NCI-H2227 (cell line): ENCODE measurements around the gene RPS16.
"Not testable (repeated sequence)": the region's sequence is repeated elsewhere in the genome, so short reads cannot be mapped to it uniquely, and the experiment has no call there.

Experiments
- DNase-seq: peaks from one replicate; lab custom pipeline; 2025; ENCODE audit not compliant: unreplicated experiment; lab: John Stamatoyannopoulos, UW

The RPS16 gene

DNA sequence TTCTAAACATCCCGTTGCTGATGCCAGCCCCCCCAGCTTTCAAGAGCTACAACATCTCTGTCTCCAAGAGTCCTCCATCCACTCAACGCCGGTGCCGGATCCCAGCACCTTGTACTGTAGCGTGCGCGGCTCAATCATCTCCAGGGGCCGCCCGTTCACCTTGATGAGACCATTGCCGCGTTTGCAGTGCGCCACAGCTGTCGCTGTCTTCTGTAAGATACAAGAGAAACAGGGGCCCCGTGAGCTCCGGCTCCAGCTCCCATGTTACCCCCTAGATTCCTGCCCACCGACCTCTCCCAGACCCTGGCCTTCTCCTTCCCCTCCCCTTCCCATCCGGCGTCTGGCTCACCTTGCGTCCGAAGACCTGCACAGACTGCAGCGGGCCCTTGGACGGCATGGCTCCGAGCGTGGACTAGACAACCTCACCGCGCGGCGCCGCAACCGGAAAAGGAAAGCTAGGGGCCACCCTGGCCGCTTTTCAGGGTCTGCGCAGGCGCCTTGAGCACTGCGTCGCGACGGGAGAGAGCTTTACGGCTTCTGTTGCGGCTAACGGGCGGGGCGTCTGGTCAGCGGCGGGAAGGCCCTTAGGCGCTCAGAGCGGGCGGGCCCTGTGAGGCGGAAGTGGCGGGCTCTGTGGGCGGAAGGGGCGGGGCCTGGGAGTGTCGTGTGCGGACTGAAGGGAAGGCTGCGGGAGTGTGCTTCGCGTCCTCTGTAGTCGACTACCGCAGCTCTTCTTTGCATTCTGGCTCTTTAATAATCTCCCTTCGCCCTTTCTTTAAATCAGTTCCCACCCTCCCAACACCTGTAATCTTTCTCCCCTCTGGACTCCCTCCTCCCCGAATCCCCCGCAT, at the start of gene RPS16:
TSS of gene RPS16 (minus strand) at position 451 of the 851 bp plus-strand sequence. CDS start at position 397, 54 bp downstream.
- DNase-seq: peak; percentile 100

DNA sequence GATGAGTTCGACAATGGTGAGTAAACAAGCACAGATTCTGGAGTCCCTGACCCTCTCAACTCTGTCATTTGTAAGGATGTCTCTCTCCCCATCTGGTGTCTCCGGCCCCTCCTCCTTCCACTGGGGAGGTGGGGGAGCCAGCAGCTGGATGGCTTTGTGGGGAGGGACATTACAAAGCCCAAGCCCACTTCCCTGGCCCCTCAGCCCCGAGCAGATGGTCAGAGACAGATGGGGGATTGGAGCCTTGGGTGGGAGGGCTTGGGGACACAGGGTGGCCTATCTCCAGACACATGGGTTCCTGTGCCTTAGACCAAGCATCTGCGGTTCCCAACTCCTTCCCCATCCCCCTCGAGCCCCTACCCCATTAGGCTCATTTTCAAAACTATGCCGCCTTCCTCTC, 47.4 kb upstream of the RPS16 start:
- DNase-seq: peak; percentile 70

DNA sequence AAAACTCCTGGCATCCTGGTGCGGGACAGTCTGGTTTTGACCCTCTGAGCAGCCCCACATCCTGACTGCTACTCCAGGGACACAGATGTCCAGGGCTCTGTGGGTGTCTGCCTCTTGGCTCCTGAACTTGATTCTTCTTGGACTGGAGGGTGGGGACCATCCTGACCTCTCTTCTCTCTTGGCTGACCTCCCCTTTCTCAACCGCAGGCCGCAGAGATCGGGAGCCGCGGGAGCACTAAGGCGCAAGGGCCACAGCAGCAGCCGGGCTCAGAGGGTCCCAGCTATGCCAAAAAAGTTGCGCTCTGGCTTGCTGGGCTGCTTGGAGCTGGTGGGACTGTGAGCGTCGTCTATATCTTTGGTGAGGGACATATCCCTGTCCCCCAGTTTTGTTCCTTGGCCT, 45.9 kb upstream of the RPS16 start:
- no peak for DNase-seq

DNA sequence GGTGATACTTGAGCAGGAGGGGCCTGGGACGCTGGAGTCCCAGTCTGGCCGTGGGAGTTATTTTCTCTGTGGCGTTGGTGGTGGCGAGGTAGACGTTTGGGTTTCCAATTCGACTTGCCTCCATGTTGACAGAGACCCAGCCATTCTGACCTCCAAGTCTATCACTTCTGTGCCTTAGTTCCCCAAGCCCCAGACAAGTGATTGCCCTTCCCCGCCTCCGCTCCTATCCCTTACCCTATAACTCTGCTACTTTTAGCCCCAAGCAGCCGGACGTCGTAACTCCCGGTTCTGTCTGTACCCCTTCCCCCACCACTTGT, 45.4 kb upstream of the RPS16 start:
- DNase-seq: no peak

DNA sequence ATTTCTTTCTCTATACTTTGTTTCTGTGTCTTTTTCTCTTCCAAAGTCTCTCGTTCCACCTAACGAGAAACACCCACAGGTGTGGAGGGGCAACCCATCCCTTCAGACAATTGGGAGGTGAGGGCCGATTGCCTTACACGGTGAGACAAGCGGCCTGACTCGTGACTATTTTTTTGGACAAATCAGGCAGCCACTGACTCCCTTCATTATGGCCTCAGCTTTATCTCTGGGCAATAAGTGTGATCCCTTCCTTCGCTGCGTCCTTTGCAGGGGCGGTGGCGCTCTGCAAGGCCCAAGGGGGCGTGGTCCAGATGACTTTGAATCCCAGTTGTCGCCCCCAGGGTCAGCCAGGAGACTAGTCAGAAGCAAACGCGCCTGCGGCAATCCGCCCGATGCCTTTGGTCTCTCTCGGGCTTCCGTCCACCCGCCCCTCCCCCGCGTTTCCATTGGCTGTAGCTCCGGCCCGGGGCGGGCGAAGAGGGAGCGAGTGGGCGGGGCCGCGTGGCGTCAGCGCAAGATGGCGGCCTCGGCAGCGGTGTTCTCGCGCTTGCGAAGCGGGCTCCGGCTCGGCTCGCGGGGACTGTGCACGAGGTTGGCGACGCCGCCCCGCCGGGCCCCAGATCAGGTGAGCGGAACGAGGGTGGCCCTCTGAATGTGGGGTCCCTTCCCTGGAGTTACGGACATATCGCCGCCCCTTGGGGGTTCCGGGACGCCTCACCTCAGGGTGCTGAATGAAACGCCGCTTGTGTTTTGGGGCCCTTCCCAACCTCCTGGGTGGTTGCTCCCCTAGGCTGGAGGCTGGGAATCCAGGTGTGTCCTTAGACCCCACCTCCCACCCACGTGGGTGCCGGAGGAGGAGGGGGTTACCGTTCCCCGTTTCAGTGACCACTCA, 44.8 kb upstream of the RPS16 start, which contains the start of gene TIMM50:
TSS of gene TIMM50 (plus strand) at position 502 of the 892 bp plus-strand sequence. CDS start at position 518, 16 bp downstream.
- DNase-seq: peak; percentile 100

DNA sequence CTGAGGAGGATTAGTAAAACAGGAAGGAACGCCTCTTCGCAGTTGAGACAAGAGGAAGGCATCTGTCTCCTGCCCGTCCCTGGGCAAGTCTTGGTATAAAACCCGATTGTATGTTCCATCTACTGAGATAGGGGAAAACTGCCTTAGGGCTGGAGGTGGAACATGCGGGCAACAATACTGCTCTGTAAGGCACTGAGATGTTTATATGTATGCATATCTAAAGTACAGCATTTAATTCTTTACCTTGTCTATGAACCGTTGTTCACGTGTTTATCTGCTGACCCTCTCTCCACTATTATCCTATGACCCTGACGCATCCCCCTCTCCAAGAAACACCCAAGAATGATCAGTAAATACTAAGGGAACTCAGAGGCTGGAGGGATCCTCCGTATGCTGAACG, 44.2 kb upstream of the RPS16 start:
- DNase-seq: peak; percentile 80

DNA sequence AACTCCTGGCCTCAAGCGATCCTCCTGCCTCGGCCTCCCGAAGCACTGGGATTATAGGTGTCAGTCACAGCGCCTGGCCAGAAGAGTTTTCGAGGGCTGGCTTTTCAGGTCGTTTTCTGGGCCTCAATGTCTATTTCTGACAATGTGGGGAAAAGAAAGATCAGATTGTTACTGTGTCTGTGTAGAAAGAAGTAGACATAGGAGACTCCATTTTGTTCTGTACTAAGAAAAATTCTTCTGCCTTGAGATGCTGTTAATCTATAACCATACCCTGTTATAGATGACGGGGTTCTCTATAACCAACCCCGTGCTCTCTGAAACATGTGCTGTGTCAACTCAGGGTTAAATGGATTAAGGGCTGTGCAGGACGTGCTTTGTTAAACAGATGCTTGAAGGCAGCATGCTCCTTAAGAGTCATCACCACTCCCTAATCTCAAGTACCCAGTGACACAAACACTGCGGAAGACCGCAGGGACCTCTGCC, 43.6 kb upstream of the RPS16 start:
- DNase-seq: not testable (repeated sequence)

DNA sequence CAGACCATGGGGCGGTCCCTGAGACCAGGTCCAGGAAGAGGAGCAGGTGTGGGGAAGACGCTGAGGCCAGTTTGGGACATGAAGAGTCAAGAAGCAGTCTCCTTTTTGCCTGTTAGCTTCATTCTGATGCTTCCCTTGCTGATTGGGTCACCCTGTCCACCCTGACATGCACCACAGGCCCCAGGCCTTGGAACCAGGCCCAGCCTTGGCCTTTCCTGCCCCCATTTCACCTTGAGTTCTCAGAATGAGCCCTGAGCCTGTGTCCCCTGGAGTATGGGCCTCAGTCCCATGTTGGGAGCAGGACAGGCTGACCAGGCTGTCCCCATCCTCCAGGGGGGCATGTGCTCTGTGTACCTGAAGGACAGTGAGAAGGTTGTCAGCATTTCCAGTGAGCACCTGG, 40.0 kb upstream of the RPS16 start:
- DNase-seq: no peak

DNA sequence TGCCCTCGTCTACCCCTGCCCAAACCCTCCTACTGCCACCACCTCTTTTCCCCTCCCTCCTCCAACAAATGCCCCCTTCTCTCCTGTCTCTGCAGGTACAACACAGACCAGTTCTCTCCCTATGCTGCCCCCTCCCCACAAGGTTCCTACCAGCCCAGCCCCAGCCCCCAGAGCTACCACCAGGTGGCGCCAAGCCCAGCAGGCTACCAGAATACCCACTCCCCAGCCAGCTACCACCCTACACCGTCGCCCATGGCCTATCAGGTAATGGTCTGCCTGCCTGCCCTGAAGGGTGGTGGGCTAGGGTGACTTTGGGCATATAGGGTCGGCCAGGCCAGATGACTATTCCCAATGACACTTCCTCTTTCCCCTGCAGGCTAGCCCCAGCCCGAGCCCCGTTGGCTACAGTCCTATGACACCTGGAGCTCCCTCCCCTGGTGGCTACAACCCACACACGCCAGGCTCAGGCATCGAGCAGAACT, 38.4 kb upstream of the RPS16 start:
- DNase-seq: peak; percentile 94

DNA sequence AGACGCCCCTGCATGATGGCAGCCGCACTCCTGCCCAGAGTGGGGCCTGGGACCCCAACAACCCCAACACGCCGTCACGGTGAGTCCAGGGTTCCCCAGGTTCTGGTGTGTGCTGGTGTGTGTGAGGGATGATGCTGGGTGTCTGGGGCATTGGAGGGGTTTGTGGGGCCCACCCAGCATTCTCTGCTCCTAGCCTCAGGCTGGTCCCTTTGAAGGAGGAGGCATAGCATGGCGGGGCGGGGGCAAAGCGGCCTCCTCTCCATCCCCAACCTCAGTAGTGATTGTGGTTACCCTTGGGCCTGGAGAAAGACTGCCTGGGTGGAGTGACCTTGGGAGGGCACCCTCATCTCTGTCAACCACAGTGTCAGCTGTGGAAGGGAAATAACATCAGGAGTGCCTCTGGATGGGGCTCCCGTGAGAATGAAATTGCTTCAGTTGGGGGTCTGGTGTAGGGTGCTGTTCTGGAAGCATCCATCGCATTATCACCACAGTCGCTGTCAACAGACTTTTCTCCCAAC, 37.8 kb upstream of the RPS16 start:
- DNase-seq: no peak

DNA sequence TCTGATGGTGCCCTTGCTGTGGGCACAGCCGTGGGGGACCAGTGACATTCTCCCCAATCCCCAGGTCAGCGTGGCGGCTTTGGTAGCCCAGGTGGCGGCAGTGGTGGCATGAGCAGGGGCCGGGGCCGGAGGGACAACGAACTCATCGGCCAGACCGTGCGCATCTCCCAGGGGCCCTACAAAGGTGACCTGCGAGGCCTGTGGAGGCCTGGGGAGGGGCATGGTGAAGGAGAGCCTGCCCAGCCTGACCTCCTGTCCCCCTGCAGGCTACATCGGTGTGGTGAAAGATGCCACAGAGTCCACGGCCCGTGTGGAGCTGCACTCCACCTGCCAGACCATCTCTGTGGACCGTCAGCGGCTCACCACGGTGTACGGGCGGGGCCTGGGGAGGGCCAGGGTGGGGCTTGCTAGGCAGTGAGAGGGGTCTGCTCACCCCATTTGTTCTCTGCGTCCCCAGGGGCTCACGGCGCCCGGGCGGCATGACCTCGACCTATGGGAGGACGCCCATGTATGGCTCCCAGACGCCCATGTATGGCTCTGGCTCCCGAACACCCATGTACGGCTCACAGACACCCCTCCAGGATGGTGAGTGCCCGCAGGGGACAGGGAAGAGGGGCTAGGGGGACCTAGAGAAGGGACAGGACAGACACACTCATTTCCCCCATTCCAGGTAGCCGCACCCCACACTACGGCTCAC, 37.1 kb upstream of the RPS16 start:
- no peak for DNase-seq

DNA sequence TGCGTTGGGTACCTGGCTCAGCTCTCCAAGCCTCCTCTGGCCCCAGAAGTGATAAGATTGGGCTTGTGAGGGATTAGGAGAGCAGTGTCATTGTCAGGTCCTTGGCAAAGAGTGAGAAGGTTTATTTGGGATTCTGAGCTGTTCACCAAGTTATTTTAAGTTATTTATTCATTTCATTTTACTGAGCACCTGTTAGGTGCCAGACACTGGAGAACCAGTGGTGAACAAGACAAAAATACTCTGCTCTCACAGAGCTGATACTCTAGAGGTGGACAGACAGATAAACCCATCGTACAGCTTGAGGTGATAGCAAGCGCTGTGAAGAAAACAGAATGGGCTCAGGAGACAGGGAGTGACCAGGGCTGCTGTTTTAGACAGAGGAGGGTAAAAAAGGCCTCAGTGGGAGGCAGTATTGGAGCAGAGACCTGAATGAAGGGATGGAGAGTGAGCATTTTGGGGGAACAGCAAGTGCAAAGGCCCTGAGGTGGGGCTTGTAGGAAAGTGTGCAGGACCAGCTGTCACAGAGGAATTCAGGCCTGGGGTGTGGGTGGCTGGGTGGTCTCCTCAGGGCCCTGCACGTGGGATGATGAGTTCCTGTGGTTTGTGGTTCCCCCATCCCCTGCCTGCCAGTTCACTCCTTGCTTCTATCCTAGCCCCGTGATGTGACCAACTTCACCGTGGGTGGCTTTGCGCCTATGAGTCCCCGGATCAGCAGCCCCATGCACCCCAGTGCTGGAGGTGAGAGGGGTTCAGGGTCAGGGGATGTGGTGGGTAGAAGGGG, 36.2 kb upstream of the RPS16 start:
- no peak for DNase-seq

DNA sequence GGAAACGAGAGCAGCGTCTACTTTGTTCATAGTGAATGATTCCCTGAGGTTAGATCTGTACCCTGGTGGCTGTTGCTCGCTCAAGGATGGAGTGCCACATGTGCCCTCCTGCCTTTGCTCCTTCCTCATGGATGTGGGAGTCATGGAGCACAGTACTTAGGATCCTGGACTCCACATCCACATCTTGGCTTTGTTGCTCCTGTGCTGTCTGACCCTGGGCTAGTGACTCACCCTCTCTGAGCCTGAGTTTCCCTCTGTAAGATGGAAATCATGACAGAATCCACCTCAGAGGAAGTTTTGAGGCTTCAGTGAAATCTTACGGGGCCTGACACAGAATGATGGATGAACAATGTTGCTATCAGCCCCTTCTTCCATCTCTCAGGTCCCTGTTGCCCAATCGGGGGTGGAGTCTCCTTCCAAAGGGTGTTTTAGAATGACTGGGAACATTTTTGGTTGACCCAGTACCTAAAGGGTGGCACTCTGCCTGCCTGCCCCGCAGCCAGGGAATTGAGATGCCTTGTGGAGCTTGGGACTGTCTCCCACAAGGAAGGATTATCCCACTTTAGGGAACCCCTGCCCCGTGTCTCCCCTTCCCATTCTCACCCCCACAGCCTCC, 35.1 kb upstream of the RPS16 start:
- no peak for DNase-seq

DNA sequence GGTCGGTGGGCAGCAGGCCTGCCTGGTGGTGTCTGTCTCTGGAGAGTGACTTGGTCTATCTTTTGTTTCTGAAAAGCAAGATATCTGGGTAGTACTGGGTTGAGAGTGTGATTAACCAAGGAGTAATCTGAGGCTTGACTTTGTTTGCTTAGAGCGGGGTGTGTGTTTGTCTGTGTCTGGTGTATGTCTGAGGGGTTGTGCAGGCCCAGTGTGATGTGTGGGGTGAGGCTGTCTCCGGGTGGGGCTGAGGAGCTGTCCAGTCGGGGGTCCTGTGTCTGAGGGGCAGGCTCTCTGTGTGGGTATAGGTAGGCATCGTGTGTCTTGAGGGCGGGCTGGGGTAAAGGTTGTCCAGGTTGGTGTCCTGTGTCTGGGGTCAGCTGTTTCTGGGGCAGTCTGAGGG, 33.8 kb upstream of the RPS16 start:
- no peak for DNase-seq

DNA sequence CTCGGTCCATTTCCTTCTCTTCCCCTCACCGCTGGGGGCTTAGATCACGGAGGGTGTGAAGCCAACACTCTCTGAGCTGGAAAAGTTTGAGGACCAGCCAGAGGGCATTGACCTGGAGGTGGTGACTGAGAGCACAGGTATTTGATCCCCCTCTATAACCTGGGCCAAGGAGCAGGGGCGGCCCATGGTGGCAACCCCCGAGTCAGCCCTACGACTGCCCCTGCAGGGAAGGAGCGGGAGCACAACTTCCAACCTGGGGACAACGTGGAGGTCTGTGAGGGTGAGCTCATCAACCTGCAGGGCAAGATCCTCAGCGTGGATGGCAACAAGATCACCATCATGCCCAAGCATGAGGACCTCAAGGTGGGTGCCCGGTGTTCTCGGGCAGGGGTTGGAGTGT, 33.3 kb upstream of the RPS16 start:
- no peak for DNase-seq

DNA sequence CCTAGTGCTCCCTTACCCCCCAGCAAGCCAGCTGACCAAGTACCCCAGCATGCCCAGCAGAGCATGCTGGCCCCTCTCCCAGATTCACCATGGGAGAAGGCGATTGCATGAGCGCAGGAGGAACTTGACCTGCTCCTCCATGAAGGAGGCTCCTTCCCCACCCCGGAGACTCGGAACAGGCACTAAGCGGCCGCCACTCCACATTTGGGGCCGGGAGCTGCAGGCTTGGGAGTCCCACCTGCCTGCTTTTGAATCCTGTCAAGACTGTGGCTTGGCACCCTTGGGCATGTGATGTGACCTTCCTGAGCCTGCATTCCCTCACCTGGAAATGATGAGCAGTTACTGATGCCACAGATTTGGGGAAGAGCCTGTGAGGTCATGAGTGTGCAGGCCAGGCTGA, 32.2 kb upstream of the RPS16 start:
- DNase-seq: no peak

DNA sequence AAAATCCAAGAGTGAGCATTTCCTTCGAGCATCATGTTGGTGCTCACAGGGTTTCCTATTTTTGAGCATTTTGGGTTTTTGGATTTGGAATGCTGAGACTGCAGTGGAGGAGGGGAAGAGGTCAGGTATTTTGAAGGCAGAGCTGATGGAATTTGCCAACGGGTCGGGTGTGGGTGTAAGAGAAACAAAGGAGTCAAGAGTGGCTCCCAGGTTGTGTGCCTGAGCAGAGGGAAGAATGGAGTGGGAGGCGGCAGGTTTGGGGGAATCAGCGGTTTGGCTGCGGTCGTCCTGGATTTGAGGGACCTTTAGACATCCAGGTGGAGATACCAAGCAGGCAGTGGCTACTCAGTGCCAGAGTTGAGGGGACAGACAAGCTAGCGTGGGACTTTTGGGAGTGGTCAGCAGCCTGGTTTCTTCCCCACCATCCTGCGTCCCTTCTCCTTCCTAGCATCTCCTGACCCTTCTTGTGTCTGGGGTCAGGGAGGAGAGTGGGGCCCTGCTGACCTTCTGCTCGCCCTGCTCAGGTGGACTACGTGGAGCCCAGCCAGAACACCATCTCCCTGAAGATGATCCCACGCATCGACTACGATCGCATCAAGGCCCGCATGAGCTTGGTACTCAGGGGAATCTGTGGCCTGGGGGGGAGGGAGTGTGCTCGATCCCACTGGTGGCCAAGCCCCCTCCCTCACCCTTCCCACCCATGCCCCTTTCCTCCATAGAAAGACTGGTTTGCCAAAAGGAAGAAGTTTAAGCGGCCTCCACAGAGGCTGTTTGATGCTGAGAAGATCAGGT, 30.4 kb upstream of the RPS16 start:
- no peak for DNase-seq

DNA sequence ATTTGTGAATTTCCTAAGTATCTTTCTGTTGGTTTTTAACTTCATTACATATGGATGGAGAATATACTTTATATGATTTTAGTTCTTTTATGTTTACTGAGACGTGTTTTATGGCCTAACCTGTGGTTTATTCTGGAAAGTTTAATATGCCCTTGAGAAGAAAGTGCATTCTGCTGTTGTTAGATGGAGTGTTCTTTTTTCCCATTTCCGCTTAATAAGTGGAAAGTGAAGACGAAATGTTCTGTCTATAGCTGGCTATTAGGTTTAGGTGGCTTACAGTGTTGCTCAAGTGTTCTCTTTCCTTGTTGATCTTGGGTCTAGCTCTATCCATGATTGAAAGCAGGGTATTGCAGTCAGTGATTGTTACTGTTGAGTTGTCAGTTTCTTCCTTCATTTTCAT, 27.7 kb upstream of the RPS16 start:
- DNase-seq: no peak

DNA sequence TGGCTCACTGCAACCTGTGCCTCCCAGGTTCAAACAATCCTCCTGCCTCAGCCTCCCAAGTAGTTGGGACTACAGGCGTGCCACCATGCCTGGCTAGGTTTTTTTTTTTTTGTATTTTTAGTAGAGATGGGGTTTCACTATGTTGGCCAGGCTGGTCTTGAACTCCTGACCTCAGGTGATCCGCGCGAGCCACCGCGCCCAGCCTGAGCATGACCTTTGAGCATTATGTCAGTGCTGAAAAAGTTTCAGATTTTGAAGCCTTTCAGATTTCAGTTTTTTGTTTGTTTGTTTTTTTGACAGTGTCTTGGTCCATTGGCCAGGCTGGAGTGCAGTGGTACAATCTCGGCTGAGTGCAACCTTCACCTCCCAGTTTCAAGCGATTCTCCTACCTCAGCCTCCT, 15.5 kb upstream of the RPS16 start:
- DNase-seq: not testable (repeated sequence)
